CMK (cell line): ENCODE results near the gene ANKMY2.
"Not testable (repeated sequence)": the region's sequence is repeated elsewhere in the genome, so short reads cannot be mapped to it uniquely, and the experiment has no call there.

ENCODE experiments used
- DNase-seq: peaks from one replicate; pipeline ENCODE4 v3.0.0-alpha.2; 2010; ENCODE audit warnings: low read depth

The ANKMY2 gene

DNA sequence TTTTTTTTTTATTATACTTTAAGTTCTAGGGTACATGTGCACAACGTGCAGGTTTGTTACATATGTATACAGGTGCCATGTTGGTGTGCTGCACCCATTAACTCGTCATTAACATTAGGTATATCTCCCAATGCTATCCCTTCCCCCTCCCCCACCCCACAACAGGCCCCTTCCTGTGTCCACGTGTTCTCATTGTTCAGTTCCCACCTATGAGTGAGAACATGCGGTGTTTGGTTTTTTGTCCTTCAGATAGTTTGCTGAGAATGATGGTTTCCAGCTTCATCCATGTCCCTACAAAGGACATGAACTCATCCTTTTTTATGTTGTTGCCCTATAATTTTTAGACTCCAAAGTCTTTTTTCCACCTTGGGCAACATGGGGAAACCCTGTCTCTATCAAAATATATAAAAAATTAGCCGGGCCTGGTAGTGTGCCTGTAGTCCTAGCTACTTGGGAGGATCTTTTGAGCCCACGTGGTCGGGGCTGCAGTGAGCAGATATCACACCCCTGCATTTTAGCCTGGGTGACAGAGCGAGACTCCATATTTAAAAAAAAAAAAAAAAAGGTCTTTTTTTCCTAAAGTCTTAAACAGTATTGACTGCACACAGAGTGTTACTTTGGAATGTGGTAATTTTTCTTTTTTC lies 14.4 kb upstream of the ANKMY2 start:
- not testable (repeated sequence) for DNase-seq

DNA sequence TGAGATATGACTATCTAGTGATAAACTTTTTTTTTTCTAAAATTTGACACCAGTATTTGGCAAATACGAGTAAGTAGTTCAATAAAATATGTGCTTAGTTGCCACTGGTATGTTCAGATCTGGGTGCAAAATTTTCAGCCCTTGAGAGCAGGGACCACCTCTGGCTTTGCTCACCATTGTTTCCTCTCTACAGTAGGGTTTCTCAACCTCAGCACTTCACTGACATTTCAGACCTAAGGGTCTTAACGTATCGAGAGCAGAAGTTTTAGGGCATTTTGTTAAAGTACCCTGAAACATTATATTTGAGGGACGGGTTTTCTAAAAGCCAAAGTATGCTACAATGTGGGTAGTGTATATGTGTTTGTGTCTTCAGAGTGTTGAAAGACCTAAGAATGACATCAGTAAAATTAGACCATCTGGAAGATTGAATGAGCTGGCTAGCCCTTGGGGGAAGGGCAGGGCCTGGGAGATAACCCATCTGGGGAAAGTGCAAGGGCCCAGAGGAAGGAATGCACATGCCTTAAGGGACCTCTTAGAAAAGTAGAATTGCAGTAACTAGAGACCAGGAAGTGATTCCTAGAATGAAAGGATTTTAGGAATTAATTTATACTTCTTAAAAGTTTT lies 12.2 kb upstream of the ANKMY2 start:
- no peak for DNase-seq

DNA sequence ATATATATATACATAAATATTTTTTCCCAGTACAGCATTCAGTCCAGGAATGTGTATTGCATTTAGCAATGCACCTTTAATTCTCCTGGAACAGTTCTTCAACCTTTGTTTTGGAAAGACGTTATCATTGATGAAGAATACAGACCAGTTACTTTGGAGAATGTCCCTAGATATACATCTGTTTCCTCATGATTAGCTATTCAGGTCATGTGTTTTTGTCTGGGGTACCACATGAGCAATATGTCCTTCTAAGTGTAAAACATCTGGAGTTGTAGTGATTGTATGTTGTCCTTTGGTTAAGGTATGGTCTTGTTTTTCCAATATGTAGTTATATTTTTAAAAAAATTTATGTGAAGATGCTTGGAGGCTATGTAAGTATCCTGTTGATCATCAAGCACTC lies 10.6 kb upstream of the ANKMY2 start:
- no peak for DNase-seq

DNA sequence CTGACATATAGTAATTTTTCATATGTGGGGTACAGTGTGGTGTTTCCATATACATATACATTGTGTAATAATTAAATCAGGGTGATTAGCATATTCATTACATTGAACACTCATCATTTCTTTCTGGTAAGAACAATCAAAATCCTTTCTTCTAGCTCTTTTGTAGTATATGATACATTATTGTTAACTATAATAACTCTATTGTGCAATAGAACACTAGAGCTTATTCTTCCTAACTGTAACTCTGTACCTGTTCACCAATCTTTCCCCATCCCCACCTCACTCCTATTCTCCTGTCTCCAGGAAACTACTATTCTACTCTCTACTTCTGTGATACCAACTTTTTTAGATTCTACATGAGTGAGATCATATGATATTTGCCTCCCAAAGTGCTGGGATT lies 9.8 kb upstream of the ANKMY2 start:
- DNase-seq: no peak

DNA sequence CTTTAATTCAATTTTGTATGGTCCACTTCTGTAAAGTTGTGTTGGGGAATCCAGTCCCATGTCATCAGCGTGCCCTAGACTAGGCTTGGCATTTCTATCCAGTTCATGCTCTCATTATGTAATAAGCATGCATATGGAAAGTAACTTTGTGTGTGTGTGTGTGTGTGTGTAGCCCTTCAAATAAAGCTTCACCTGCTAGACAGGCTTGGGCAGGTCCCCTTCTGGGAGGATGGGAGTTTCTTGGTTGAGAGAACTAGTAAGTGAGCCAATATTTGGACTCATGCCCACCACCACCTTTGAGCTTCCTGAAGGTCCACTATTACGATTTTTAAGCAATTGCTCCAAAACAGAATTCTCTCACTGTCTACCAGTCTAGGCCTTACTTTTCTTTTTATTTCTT lies 7.3 kb upstream of the ANKMY2 start:
- no peak for DNase-seq

DNA sequence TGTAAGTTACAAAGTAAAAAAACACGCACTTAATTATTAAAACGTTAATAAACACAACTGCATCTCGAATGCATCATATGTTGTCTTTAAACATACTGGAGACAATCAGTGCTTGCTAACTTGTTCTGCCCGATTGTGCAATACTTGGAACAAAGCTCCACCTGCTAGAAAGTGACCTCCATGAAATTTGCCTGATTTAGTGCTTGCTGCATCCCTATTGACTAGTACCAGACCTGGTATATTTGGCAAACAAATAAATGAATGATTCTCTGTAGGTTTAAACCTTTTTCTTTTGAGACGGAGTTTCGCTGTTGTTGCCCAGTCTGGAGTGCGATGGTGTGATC lies 6.7 kb upstream of the ANKMY2 start:
- DNase-seq: no peak

DNA sequence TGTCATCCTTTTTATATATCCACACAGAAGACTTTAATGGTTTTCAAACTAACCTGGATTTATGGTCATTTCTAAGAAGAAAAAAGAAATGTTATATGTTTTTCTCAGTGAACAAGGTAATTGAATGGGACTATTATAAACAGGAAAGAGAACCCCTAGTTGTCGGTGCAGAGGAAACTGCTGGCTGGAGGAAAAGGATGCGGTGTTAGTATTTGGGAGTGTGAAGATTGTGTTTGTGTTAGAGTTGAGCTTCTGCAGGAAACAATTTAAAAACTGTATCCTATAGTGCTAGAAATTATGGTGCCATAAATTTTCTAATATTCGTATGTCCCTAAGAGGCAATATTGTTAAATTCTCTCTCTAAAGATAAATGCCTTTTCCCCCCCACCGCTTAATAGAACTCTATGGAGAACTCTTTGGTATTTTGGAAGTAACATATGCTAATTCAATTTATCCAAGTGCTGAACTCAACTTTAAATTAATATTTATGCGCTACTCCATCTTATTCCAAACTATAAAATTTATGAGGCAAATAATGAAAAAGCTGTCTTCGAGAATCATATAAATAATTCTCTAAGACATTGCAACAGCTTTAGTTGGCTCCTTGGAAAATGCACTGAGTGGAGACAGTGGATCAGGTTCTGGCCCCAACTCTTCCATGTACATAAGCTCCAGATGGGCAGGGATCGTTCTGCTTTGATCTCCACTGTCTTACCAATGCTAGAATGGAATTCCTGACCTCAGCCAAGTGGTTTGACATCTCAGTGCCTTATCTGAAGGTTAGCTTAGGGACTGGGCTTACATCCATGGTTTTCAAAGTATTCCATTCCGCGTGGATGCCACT lies 6.1 kb upstream of the ANKMY2 start:
- no peak for DNase-seq

DNA sequence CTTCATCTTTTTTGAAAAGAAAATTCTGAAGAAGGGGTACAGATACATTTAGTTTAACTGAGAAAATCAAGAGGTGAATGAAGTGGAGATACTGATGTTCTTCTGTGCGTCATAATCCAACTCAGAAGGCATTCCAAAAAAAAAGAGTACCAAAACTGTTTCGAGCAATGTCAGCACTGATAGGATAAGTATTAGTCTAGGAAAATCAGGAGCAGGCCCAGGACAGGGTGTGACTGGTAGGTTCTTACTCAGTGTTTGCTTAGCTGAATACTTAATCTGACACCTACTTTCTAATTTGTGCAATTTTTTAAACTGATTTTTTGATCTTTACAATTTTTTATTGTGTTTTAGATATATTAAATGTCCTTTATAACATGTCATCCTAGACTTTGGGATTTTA lies 4.7 kb upstream of the ANKMY2 start:
- no peak for DNase-seq

DNA sequence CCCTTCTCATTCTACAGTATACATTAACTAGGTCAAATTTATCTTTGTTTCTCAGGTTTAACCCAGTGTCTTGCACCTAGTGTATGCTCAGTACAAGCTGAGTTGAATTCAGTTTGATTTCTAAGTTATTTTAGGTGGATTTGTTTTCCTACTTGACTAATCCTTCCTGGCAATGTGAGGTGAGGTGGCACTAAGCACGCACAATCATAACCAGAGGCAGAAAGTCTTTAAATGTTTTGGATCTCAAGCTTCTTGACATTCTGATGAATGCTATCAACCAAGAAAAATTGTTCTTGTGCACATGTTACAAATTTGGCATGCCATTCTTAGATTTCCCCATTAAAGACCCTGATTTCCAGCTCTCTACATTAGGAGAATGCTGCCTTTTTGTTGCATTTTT lies 3.6 kb upstream of the ANKMY2 start:
- DNase-seq: no peak

DNA sequence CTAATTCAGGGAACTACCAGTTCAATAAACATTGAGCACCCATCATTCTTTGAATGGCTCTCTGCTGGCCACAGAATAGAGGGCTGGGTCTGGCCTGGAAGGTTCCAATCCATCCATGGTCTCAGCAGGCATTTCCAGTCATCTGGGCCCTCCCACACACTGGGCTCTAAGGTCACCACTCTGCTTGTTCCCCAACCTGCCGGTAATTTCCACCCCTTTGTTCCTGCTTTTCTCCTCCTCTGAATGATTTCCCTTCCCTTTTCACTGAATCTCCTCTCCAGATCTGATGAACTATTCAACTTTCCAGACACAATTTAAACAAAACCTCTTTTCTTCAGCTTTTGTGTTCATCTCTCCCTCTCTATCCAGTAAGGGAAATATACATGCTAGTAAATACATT lies 3.0 kb upstream of the ANKMY2 start:
- DNase-seq: no peak

DNA sequence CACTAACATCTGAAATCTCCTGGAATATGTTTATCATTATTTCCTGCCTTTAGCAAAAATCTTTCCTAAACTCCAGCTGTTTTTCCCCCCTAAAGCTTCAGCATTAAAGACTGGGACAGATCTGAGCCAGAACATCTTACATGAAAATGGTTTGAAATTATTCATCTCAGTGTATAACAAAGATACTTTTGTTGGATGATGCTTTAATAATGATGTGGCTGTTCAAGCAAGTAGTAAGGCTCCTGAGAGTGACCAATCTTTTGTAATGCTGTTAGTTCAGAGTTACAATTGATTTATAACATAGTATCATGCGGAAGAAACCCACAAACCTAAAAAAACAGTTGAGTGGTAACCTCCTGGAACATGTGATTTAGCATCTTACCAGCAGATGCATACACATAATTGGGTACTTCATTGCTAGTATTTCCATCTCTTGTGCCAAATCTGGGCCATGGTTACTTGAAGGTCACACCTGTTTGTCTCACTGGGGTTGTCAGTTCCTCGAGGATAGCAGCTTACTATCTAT lies 1.9 kb upstream of the ANKMY2 start:
- no peak for DNase-seq

DNA sequence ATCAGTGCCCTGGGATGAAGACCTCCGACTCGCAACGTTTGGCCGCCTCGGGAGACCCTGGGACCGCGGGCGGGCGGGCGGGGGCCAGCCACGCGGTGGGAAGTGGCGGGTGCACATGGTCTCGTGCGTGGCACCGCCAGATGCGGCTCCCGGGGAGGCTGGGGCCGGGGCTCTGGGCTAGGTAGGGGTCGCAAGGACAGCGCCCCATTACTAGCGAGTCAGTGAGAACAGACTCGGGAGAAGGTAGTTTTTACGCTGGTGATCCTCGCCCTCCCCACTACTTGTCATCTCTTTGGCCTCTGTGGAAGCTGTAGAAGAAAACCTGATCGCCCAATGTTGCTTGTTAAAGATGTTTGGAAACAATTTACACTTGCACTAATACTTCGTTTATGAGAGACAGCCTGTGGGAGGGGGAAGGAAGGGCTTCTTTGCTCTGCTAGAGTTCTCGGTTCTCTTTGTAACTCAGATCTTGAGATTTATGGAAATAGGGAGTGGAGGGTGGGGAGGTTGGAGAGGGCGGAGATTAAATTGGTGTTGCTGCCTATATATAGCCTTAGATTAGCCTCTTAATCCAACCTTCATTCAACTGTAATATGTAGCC lies 1.0 kb upstream of the ANKMY2 start:
- no peak for DNase-seq

DNA sequence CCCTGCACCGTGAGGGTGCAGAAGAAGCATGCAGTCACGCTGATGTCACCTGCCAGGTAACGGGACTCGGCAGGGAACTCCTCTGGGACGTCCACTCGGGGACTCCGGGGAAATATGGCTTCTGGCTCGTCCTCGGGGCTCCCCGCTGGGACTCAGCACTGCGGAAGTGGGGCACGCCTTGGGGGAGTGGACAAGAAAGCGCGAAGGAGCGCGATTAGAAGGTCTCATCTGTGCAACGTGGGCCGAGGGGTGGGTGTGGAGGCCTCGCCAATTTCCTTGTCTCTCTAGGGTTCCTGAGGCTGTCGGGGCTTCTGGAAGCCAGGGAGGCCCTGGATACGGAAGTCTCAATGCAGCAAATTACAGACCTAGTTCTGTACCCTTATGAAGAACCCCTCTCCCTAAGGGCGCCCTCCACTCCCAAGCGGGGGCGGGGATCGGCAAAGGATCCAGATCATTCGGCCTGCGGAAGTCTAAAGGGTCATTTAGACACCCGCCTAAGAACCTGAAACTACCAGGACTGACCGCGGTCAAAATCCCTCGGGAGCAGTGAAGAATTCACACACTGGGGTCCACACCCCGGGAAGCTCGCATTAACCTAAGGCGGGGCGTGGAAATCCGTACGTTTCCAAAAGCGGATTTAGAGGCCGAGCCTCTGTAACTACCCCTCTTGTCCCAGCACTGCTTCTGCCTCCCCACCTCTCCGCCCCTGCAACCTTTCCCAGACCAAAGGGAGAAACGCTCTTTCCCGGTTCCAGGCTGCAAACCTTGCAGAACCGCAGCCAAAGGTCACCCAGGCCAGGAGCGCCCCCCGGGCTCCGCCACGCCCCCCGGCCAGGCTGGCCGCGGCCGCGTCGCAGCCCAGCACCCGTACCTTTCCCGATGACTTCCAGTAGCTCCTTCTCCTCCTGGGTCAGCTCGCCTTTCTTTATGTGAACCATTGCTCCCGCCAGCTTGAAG lies 640 bp downstream of the ANKMY2 start:
- no peak for DNase-seq

DNA sequence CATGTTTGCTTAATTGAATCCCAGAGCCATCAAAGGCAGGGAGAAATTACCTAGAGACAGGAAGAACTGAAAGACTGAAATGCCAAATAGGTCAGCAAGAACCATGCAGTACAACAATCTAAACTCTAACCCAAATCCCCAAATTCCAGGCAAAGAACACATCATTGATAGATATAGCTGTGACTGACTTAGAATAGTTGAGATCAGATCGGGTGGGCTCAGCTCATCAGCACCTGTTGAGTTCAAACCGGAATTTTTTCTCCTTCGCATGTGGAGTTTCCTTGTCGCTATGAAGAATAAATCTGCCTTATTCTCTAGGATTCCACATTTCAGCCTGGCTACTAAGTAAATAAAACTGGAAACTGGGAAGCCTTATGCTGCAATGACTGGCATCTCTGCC lies 1.4 kb downstream of the ANKMY2 start:
- DNase-seq: no peak

DNA sequence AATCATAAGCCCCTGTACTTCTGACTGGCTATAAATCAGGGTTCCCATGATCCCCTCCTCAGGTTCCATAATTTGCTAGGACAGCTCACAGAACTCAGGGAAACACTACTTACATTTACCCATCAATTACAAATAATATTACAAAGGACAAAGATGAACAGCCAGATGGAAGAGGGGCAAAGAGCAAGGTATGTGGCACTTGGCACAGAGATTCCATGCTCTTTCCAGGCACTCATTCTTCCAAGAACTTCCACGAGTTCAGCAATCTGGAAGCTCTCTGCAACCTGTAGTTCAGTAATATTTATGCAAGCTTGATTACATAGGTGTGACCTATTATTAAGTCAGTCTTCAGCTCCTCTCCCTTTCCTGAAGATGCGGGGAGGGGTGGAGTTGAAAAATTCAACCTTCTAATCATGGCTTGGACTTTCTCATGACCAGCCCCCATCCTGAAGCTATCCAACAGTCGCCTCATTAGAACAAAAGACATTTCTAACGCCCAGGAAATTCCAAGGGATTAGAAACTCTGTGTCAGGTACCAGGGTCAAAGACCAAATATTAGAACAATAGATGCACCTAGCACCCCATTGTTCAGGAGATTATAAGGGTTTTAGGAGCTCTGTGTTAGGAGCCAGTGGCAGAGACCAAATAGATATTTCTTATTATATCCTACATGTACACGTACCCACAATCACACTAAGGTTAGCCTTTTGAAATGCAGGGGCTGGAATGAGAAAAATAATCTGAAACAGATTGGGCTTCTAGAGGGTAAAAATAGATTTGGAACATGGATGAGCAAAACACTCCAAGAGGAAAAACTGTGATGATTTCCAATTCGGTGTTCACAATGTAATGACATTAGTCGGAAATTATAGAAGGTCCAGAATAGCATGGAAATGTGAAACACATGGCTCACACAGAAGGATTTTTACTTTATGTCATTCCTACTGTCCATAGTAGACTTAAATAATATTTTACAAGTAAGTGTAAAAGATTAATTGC lies 7.0 kb downstream of the ANKMY2 start:
- no peak for DNase-seq

DNA sequence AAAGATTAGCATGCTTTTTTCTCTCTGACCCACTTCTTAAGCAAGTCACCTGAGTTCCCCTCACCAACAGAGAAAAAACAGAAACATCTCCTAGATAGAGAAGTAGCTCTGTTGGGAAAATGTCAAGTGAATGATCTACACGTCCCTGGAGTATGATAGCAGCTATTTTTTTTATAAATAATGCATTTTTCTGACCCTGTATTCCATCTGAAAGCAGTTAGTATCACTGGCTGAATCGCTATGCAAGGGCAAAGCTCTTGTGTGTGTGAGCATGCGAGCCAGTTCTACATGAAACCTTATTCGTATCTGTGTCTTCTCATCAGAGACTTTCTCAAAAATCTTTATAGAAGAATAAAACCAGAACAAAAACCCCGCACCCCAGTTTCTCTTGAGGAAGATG lies 8.2 kb downstream of the ANKMY2 start:
- no peak for DNase-seq

DNA sequence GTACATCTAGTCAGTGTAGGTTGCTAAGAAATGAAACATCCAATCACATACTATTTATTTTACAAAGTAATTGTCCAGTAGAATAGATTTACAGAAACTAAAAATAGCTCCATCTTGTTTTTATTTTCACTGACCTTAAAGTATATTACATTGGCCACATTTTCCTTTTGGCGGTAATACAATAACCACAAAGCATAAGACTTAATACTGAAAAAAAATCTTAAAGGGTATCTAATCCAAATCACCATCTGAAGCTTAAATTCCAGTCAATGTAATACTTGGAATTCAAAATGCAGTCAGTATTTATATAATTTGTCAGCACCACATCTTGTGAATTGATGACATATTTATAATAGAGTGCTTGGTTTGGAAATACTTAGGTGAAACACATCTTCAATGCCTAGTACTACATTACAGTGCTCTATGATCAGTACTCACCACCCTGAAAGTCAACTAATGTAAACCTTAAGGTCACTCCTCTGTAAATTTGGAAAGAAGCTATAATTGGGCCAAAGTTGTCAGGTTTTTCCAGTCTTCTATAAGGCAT lies 8.9 kb downstream of the ANKMY2 start:
- no peak for DNase-seq

DNA sequence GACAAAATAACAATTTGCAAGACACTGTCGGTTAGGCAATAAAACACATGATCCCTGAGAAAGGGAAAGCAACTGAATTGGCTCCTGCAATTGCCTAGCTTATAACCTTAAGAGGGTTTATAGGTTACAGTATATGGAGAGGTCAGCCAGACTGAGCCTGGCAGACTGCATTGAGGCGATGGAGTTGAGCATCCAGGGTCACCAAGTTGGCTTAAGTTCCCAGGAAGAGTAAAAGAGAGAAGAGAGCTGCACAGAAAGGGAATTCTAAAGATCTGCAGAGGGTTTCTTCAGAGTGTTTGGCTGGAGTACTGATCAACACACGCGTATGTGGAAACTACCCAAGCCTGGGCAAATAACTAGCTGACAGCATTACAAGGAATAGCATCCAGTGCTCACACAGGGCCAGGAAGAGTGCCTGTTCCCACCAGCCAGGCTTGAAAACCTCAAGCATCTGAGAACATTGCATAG lies 11.2 kb downstream of the ANKMY2 start:
- DNase-seq: no peak

DNA sequence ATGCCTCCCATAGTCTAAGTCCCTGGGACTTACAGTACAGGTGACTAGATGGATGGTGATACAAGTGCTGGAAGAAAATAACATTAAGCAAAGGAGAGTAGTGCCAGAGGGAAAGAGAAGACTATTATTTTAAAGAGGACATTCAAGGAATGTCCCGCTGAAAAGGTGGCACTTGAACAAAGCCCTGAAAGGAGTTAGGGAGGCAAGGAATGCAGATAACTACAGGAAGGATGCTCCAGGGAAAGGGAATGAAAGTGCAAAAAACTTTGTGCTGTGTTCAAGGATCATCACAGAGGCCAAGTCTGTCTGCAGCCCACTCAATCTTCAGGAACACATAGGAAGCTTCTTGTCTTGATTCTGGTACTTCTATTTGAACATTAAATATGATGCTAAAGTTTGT lies 14.9 kb downstream of the ANKMY2 start:
- DNase-seq: no peak

DNA sequence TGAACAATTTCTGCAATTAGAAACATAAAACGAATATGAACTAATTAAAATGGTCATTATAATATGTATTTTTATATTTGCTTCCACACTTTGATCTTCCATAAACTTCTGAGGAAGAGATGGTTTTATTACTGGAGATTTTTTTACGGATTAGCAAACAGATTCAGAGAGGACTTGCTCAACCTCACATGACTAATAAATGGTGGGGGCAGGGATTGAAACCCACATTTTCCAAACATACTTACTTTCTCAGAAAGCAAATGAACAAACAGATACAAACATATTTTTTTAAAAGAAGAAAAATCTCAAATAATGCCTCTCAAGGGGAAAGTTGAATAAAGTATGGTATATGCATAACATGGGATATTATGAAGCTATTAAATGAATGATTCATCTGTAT lies 18.3 kb downstream of the ANKMY2 start:
- DNase-seq: no peak
